IPS-20b (cell line): ENCODE data around the gene IDS.

Experiments used
- H3K27ac ChIP-seq: one replicate; pipeline ENCODE4 v1.5.1; 2013; ENCODE audit warnings: low read length
- H3K27me3 ChIP-seq: 2 replicates; pipeline ENCODE4 v1.6.1; 2013; ENCODE audit warnings: mild to moderate bottlenecking, low read length, inconsistent platforms; ENCODE audit not compliant: insufficient read depth
- H3K36me3 ChIP-seq: 2 replicates; pipeline ENCODE4 v1.6.1; 2013; ENCODE audit warnings: low read depth, mild to moderate bottlenecking, inconsistent platforms, low read length, moderate library complexity; ENCODE audit not compliant: insufficient read depth
- H3K4me1 ChIP-seq: 2 replicates; pipeline ENCODE4 v1.6.1; 2013; ENCODE audit warnings: mild to moderate bottlenecking, control low read depth, inconsistent platforms, low read length, moderate library complexity; ENCODE audit not compliant: insufficient read depth
- H3K4me3 ChIP-seq: 2 replicates; pipeline ENCODE4 v1.5.1; 2013; ENCODE audit warnings: mild to moderate bottlenecking, low read length, inconsistent platforms
- H3K9ac ChIP-seq: 2 replicates; pipeline ENCODE4 v1.6.1; 2013; ENCODE audit warnings: low read depth, mild to moderate bottlenecking, inconsistent platforms, low read length, moderate library complexity
- H3K9me3 ChIP-seq: 2 replicates; pipeline ENCODE4 v1.6.1; 2013; ENCODE audit warnings: mild to moderate bottlenecking, low read depth, low read length, inconsistent platforms; ENCODE audit not compliant: insufficient read depth

IDS gene

GRCh38 chrX:149469406-149469805, 35.7 kb downstream of the IDS start:
- Histone ChIP-seq H3K9ac (no peak overlapping the region), H3K36me3 (no peaks in the 10 kb centered on the region), H3K27ac (no peak overlapping the region), H3K4me3 (no peak overlapping the region), H3K4me1 (no peaks in the 10 kb centered on the region), H3K27me3 (no peaks in the 10 kb centered on the region), H3K9me3 (no peaks in the 10 kb centered on the region)

- Histone ChIP-seq H3K9me3 (no peaks in the 10 kb centered on the region), H3K36me3 (no peaks in the 10 kb centered on the region), H3K4me1 (no peaks in the 10 kb centered on the region), H3K27me3 (no peaks in the 10 kb centered on the region), H3K9ac (no peak overlapping the region), H3K27ac (no peak overlapping the region), H3K4me3 (no peak overlapping the region)
These were observed 37.2 kb downstream of the IDS start for GRCh38 chrX:149467920-149468319.

GRCh38 chrX:149467461-149467860, 37.6 kb downstream of the IDS start:
- no peak overlapping the region for H3K9ac ChIP-seq
- H3K36me3 ChIP-seq = no peaks in the 10 kb centered on the region
- H3K9me3 ChIP-seq = no peaks in the 10 kb centered on the region
- no peak overlapping the region for H3K27ac ChIP-seq
- no peak overlapping the region for H3K4me3 ChIP-seq
- no peaks in the 10 kb centered on the region for H3K4me1 ChIP-seq
- H3K27me3 ChIP-seq = no peaks in the 10 kb centered on the region

GRCh38 chrX:149462849-149463248, 42.3 kb downstream of the IDS start:
- Histone ChIP-seq H3K4me1 (no peaks in the 10 kb centered on the region), H3K9me3 (no peaks in the 10 kb centered on the region), H3K36me3 (no peaks in the 10 kb centered on the region), H3K4me3 (no peak overlapping the region), H3K9ac (no peak overlapping the region), H3K27ac (no peak overlapping the region), H3K27me3 (no peaks in the 10 kb centered on the region)

GRCh38 chrX:149461746-149462145, 43.4 kb downstream of the IDS start:
- no peak overlapping the region for H3K9ac ChIP-seq
- no peaks in the 10 kb centered on the region for H3K4me1 ChIP-seq
- H3K4me3 ChIP-seq = no peak overlapping the region
- no peaks in the 10 kb centered on the region for H3K27me3 ChIP-seq
- H3K36me3 ChIP-seq = no peaks in the 10 kb centered on the region
- H3K9me3 ChIP-seq = no peaks in the 10 kb centered on the region
- no peak overlapping the region for H3K27ac ChIP-seq

GRCh38 chrX:149458586-149458985, 46.5 kb downstream of the IDS start:
- no peak overlapping the region for H3K4me3 ChIP-seq
- no peaks in the 10 kb centered on the region for H3K9me3 ChIP-seq
- H3K36me3 ChIP-seq = no peaks in the 10 kb centered on the region
- no peaks in the 10 kb centered on the region for H3K27me3 ChIP-seq
- H3K9ac ChIP-seq = no peak overlapping the region
- H3K27ac ChIP-seq = no peak overlapping the region
- no peaks in the 10 kb centered on the region for H3K4me1 ChIP-seq

- no peaks in the 10 kb centered on the region for H3K9me3 ChIP-seq
- no peaks in the 10 kb centered on the region for H3K36me3 ChIP-seq
- H3K9ac ChIP-seq = no peak overlapping the region
- H3K27ac ChIP-seq = no peak overlapping the region
- H3K4me3 ChIP-seq = no peak overlapping the region
- H3K4me1 ChIP-seq = no peaks in the 10 kb centered on the region
- no peaks in the 10 kb centered on the region for H3K27me3 ChIP-seq
These were observed 48.4 kb downstream of the IDS start for GRCh38 chrX:149456476-149457245.

GRCh38 chrX:149455934-149456333, 49.2 kb downstream of the IDS start:
- Histone ChIP-seq H3K4me1 (no peaks in the 10 kb centered on the region), H3K27me3 (no peaks in the 10 kb centered on the region), H3K9ac (no peak overlapping the region), H3K9me3 (no peaks in the 10 kb centered on the region), H3K4me3 (no peak overlapping the region), H3K36me3 (no peaks in the 10 kb centered on the region), H3K27ac (no peak overlapping the region)

- no peaks in the 10 kb centered on the region for H3K27me3 ChIP-seq
- no peak overlapping the region for H3K4me3 ChIP-seq
- H3K36me3 ChIP-seq = no peaks in the 10 kb centered on the region
- H3K4me1 ChIP-seq = no peaks in the 10 kb centered on the region
- no peak overlapping the region for H3K9ac ChIP-seq
- no peaks in the 10 kb centered on the region for H3K9me3 ChIP-seq
- no peak overlapping the region for H3K27ac ChIP-seq
These were observed 50.9 kb downstream of the IDS start for GRCh38 chrX:149453906-149454822.

- no peak overlapping the region for H3K27ac ChIP-seq
- no peaks in the 10 kb centered on the region for H3K27me3 ChIP-seq
- H3K9me3 ChIP-seq = no peaks in the 10 kb centered on the region
- H3K4me3 ChIP-seq = no peak overlapping the region
- no peaks in the 10 kb centered on the region for H3K36me3 ChIP-seq
- H3K4me1 ChIP-seq = no peaks in the 10 kb centered on the region
- no peak overlapping the region for H3K9ac ChIP-seq
These were observed 52.1 kb downstream of the IDS start for GRCh38 chrX:149453030-149453429.

- no peaks in the 10 kb centered on the region for H3K36me3 ChIP-seq
- H3K9ac ChIP-seq = no peak overlapping the region
- H3K4me3 ChIP-seq = no peak overlapping the region
- H3K27ac ChIP-seq = no peak overlapping the region
- no peaks in the 10 kb centered on the region for H3K27me3 ChIP-seq
- no peaks in the 10 kb centered on the region for H3K4me1 ChIP-seq
- H3K9me3 ChIP-seq = no peaks in the 10 kb centered on the region
These were observed 71.7 kb downstream of the IDS start for GRCh38 chrX:149433451-149433850.

GRCh38 chrX:149433051-149433450, 72.1 kb downstream of the IDS start:
- H3K36me3 ChIP-seq = no peaks in the 10 kb centered on the region

More at GRCh38 chrX:149433051-149433450, 72.1 kb downstream of the IDS start:
- Histone ChIP-seq H3K27ac (no peak overlapping the region), H3K9ac (no peak overlapping the region), H3K4me1 (no peaks in the 10 kb centered on the region), H3K27me3 (no peaks in the 10 kb centered on the region), H3K9me3 (no peaks in the 10 kb centered on the region), H3K4me3 (no peak overlapping the region)
